NT2/D1 (cell line): ENCODE results near the gene MGAM2.

Experiments used
- SUZ12 ChIP-seq: IDR thresholded peaks from 2 replicates; pipeline ENCODE4 v1.6.1; 2011; ENCODE audit not compliant: insufficient read length, insufficient read depth; ENCODE audit errors: extremely low read depth
- YY1 ChIP-seq: IDR thresholded peaks from 2 replicates; pipeline ENCODE4 v1.6.1; 2011; ENCODE audit not compliant: insufficient read length, insufficient read depth
- ZNF274 ChIP-seq: IDR thresholded peaks from 2 replicates; pipeline ENCODE4 v1.6.1; 2011; ENCODE audit warnings: mild to moderate bottlenecking, low read depth, low read length

- TF ChIP-seq ZNF274 (no peak), YY1 (no peak), SUZ12 (no peak)
These were observed 568 bp downstream of the MGAM2 start for GRCh38 chr7:142112086-142112485.
